ENCODE measurements around the gene TWF1.
"Not testable (repeated sequence)": the region's sequence is repeated elsewhere in the genome, so short reads cannot be mapped to it uniquely, and the experiment has no call there.

TWF1 gene

DNA sequence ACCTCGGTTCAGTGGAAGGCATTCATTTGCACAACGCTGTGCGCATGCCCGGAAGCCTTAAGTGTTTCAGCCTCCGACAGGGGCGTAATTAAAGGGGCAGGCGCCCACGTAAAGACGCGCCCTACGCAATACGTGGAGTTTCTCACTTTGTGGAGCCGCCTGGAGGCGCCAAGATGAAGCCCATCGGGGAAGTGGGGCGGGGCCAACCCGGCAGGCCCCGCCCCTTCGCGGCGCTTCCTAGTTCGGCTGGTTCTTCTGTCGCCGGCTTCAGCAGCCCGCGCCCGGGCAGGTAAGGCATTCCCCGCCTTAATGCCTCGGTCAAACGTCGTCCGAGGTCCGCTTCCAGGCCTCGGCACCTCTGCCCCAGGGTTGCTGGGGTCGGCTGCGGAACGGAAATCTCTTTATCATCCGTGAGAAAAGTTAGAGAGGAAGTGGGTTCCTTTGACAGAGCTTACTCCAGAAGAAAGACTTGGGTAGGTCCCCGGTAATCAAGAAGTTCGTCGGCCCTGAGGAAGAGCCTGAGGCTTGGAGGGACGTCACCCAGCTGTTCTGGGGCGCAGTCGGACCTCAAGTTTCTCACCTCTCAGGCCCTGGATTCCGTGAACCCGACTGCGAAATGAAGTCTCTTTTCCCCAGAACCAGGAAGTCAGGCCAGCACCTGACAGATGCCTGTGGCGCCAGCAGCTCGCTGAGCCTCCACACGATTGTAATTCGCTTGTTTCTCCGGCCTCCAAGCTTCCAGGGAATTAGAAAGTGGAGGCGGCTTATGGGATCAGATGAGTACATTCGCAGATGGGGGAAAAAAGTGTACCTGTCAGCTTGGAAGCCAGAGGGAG, 47.2 kb downstream of the TWF1 start, which contains the start of the genes IRAK4 and PUS7L:
Gene IRAK4 (plus strand): TSS at position 224 of the 836 bp plus-strand sequence. CDS start 9,161 bp downstream, outside the sequence.
Gene PUS7L (minus strand): TSS at position 63 of the 836 bp plus-strand sequence. CDS start 3,545 bp downstream, outside the sequence.
- peak within 1 kb of the TSS; percentile 82 for H3K4me3 ChIP-seq (replicated peaks; ENCODE audit: low read depth, low read length)
- TF ChIP-seq, protein P1, sequence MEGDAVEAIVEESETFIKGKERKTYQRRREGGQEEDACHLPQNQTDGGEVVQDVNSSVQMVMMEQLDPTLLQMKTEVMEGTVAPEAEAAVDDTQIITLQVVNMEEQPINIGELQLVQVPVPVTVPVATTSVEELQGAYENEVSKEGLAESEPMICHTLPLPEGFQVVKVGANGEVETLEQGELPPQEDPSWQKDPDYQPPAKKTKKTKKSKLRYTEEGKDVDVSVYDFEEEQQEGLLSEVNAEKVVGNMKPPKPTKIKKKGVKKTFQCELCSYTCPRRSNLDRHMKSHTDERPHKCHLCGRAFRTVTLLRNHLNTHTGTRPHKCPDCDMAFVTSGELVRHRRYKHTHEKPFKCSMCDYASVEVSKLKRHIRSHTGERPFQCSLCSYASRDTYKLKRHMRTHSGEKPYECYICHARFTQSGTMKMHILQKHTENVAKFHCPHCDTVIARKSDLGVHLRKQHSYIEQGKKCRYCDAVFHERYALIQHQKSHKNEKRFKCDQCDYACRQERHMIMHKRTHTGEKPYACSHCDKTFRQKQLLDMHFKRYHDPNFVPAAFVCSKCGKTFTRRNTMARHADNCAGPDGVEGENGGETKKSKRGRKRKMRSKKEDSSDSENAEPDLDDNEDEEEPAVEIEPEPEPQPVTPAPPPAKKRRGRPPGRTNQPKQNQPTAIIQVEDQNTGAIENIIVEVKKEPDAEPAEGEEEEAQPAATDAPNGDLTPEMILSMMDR (IDR thresholded peaks at IDR 0.05; ENCODE audit: low read depth, low read length, missing control alignments) = peak; percentile 39
- DNase-seq (ENCODE audit: extremely low read depth, low read depth) = peak; percentile 90

DNA sequence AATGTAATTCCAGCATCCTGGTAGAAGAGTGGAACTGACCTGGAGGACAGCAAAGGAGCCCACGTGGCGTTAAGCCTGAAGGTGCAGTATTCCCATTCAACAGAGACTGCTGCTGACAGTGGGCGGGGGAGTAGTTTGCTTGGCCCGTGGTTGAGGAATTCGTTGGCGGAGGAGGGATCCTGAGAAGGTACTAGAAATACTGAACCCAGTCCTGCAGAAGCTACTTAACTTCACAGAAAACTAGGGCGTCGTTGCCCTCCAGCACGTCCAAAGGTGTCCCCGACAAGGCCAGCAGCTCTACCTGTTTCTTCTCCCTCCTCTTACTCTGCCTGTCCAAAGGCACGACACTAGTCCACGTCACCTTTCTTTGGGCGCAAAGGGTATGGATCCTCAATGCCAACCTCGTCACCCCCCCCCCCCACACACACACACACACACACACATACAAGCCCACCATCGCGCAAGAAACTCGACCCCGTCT, 47.8 kb downstream of the TWF1 start:
- peak overlapping the region; percentile 82 for H3K4me3 ChIP-seq (replicated peaks; ENCODE audit: low read depth, low read length)
- TF ChIP-seq, protein P1 (IDR thresholded peaks at IDR 0.05; ENCODE audit: low read depth, low read length, missing control alignments) = no peak
- no peak for DNase-seq (ENCODE audit: extremely low read depth, low read depth)

- no peak for DNase-seq (ENCODE audit: extremely low read depth, low read depth)
- H3K4me3 ChIP-seq (replicated peaks; ENCODE audit: low read depth, low read length) = no peak overlapping the region
- TF ChIP-seq, protein P1 (IDR thresholded peaks at IDR 0.05; ENCODE audit: low read depth, low read length, missing control alignments) = no peak
Measured at GRCh38 chr12:43754015-43754414, 52.1 kb downstream of the TWF1 start.

GRCh38 chr12:43751360-43751759, 54.8 kb downstream of the TWF1 start:
- not testable (repeated sequence) for DNase-seq (ENCODE audit: extremely low read depth, low read depth); H3K4me3 ChIP-seq (replicated peaks; ENCODE audit: low read depth, low read length)

DNA sequence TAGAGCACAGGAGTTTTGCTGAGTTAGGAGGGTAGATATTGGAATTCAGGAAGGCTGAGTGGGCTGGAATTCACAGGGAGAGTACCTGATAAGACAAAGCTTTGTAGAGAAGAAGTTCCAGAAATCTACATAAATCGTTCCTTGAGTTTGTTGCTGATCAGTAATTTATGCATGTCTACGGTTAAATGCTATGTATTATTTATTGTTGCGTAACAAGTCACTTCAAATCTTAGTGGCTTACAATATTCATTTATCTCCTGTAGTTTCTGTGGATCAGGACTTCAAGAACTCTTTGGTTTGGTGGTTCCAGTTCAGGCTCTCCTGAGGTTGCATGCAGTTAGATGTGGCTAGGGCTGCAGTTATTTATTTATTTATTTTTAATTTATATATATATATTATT, 55.3 kb downstream of the TWF1 start:
- TF ChIP-seq, protein P1 (IDR thresholded peaks at IDR 0.05; ENCODE audit: low read depth, low read length, missing control alignments) = no peak
- no peak for DNase-seq (ENCODE audit: extremely low read depth, low read depth)
- H3K4me3 ChIP-seq (replicated peaks; ENCODE audit: low read depth, low read length) = no peak overlapping the region

DNA sequence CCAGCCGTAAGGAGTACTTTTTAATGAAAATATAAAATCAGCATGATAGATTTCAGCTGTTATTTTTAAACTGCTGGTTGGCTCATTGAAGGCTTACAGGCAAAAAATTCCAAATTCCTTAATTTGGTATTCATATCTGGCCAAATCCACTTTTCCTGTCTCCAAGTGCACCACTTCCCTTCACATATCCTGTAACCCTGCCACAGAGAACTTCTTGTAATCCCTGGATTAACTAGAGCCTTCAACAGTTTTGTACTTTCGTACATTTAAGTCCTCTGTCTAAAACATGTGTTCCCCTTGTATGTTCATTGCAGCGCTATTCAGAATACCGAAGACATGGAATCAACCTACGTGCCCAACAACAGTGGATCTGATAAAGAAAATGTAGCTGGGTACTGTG, 57.1 kb downstream of the TWF1 start:
- DNase-seq (ENCODE audit: extremely low read depth, low read depth) = no peak
- TF ChIP-seq, protein P1 (IDR thresholded peaks at IDR 0.05; ENCODE audit: low read depth, low read length, missing control alignments) = no peak
- no peak overlapping the region for H3K4me3 ChIP-seq (replicated peaks; ENCODE audit: low read depth, low read length)

DNA sequence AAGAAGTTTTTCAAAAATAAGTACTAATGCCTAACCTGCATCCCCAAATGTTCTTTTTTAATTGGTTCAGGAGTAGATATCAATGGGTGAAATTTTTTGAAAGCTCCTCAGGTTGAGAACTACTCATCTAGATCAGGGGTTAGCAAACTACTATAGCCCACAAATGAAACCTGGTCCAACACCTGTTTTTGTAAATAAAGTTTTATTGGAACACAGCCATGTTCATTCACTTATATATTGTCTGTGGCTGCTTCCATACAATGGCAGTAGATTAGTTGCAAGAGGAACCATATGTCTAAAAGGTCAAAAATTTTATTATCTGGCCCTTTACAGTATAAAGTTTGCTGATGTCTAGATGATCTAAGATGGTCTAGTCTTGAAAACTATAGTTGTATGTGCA, 61.3 kb downstream of the TWF1 start:
- H3K4me3 ChIP-seq (replicated peaks; ENCODE audit: low read depth, low read length) = no peak overlapping the region
- TF ChIP-seq, protein P1 (IDR thresholded peaks at IDR 0.05; ENCODE audit: low read depth, low read length, missing control alignments) = no peak
- no peak for DNase-seq (ENCODE audit: extremely low read depth, low read depth)
